HUES64 (cell line): Measurements from ENCODE around the gene SLC45A1.

Experiments
- H3K27ac ChIP-seq: 2 replicates; pipeline ENCODE4 v1.7.0; 2013; ENCODE audit warnings: low read depth, low read length, inconsistent platforms
- H3K27me3 ChIP-seq: 2 replicates; pipeline ENCODE4 v1.6.1; 2013; ENCODE audit warnings: mild to moderate bottlenecking, low read length; ENCODE audit not compliant: insufficient read depth
- H3K36me3 ChIP-seq: 2 replicates; pipeline ENCODE4 v1.6.1; 2013; ENCODE audit warnings: mild to moderate bottlenecking, low read length; ENCODE audit not compliant: insufficient read depth
- H3K4me1 ChIP-seq: 2 replicates; pipeline ENCODE4 v1.6.1; 2013; ENCODE audit warnings: mild to moderate bottlenecking, low read length, moderate library complexity; ENCODE audit not compliant: insufficient read depth
- H3K4me3 ChIP-seq: 2 replicates; pipeline ENCODE4 v1.5.1; 2013; ENCODE audit warnings: mild to moderate bottlenecking, low read length, moderate library complexity
- H3K9ac ChIP-seq: 2 replicates; pipeline ENCODE4 v1.6.1; 2013; ENCODE audit warnings: mild to moderate bottlenecking, low read depth, low read length
- H3K9me3 ChIP-seq: 2 replicates; pipeline ENCODE4 v1.6.1; 2013; ENCODE audit warnings: low read depth, low read length; ENCODE audit not compliant: insufficient read depth
- WGBS: fragments of 150-250, 120-280 bp; methylation state at CpG from one replicate; pipeline ENCODE4 v1.1.7; 2013; ENCODE audit warnings: missing lambda C conversion rate; 5-methylcytosine and 5-hydroxymethylcytosine counted together

Gene SLC45A1

DNA sequence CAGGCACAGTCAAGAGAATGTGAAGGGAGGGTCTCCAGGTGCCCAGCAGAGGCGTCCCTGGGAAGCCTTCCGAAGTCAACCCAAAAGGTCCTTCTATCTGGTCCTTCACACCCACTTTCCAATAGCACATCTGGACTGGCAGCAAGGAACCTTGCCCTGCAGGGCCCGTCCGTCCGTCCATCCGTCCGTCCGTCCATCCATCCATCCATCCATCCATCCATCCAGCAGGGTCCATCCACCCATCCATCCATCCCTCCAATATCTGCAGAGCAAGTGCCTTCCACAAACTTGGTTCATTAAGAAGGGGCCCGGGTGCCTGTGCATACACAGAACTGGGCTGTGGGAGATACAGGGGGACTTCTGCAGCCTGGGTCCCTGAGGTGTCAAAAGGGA, 31.6 kb downstream of the SLC45A1 start:
- H3K9ac ChIP-seq = no peak overlapping the region
- peaks cover 19% of the 10 kb centered on the region for H3K36me3 ChIP-seq
- H3K9me3 ChIP-seq = no peaks in the 10 kb centered on the region
- no peak overlapping the region for H3K27ac ChIP-seq
- H3K4me3 ChIP-seq = no peak overlapping the region
- 93% methylated on average over 9 of the region's 9 CpGs for WGBS
- peaks cover 7% of the 10 kb centered on the region; the same call in 1 of the 2 replicates for H3K4me1 ChIP-seq
- H3K27me3 ChIP-seq = no peaks in the 10 kb centered on the region

DNA sequence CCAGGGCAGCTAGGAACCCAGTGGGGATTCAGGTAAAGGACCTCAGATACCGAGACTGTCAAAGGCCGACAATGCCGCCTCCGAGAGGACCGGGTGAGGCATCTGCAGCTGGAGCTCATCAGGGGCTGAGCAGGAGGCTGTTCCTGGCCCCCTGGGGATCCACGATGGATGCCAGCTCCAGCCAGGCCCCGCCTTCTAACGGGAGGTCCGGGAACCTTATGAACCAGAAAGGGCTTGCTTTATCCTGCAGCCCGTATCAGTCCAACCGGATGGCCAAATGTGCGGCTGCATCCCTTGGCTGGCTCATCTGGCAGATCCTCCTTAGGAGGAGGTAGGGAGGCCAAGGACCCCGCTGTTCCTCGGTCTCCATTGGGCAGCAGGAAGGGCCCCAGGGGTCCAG, 32.0 kb downstream of the SLC45A1 start:
- H3K27me3 ChIP-seq = no peaks in the 10 kb centered on the region

DNA sequence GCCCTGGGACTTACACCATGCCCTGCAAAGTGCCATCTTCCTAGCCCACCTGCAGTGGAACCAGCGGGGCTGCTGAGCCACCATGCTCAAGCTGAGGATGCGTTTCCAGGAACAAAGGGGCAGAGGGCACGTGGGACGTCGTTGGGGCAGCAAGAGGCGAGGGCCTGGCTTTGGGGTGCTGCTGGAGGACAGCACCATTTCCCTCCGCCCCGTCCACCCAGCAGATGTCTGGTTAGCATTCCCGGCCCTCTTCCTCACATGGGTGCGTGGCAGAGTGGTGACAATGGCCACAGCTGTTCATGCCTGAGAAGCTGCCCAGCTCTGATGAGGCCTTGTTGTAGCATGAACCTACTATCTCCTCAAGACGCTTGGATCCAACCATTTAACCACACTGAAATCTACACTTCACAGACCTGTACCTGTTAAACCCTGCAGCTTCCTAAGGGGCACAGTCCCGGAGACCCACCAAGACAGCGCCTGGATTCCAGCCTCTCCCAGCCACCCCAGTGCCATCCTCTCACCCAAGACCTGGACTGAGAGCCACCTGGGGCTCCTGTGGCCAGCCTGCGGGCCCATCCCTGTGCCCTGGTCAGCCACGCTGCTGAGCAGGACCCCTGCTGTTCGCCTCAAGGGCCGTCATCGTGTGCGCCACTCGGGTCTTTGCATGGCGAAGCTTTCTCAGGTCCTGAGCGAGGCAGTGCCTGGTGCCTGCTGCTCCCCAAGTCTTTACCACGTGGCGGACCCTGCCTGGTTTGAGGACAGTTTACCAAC, 33.2 kb downstream of the SLC45A1 start:
- H3K9ac ChIP-seq = no peak overlapping the region; the same call in 1 of the 2 replicates
- H3K4me1 ChIP-seq = peaks cover 7% of the 10 kb centered on the region; the same call in 1 of the 2 replicates
- H3K27ac ChIP-seq = 0 out of 2 replicates have a peak overlapping the region, but pooled peaks have one; percentile 5
- no peaks in the 10 kb centered on the region for H3K27me3 ChIP-seq
- H3K36me3 ChIP-seq = peaks cover 35% of the 10 kb centered on the region
- no peaks in the 10 kb centered on the region for H3K9me3 ChIP-seq
- 93% methylated on average over 24 of the region's 24 CpGs for WGBS
- no peak overlapping the region for H3K4me3 ChIP-seq

More for the DNA sequence above, 32.0 kb downstream of the SLC45A1 start:
- Histone ChIP-seq H3K36me3 (peaks cover 24% of the 10 kb centered on the region), H3K4me3 (no peak overlapping the region), H3K9ac (no peak overlapping the region), H3K9me3 (no peaks in the 10 kb centered on the region), H3K27ac (no peak overlapping the region), H3K4me1 (peaks cover 7% of the 10 kb centered on the region; the same call in 1 of the 2 replicates)
- WGBS = 85% methylated on average over 14 of the region's 14 CpGs

DNA sequence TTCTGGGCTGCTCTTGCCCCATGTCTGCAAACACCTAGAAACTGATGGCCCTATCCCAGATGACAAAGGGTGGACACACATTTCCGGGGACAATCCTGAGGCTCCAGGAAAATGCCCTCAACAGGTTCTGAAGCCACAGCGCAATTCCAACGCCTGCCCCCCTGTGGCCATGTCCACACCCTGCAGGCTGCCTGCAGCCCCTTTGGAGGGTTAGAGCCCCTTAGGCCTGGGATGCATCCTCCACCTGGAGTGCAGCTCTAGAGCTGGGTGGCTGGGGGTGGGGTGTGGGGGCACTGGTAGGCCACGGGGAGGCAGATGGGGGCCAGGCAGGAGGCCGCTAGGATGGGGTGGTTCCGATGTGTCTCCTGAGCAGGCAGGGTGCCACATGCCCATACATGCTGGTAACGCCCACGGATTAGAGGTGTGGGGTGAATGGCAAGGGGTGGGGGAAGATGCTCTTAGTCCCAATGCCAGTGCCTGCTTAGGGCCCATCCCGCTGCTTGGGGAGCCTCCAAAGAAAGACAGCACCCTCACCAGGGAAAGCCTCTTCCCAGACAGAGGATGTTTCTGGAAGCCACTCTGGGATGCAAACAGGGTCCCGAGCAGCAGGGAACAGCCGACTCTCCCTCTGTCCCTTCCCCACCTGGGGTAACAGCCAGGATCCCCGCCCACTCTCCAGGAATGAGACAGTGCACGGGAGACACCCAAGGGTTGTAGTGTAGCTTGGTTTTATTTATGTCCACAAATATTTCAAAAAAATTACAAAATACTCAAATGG, 34.0 kb downstream of the SLC45A1 start:
- no peaks in the 10 kb centered on the region for H3K27me3 ChIP-seq
- peaks cover 7% of the 10 kb centered on the region; the same call in 1 of the 2 replicates for H3K4me1 ChIP-seq
- 0 out of 2 replicates have a peak overlapping the region, but pooled peaks have one; percentile 5 for H3K27ac ChIP-seq
- no peak overlapping the region for H3K4me3 ChIP-seq
- H3K36me3 ChIP-seq = peaks cover 43% of the 10 kb centered on the region
- H3K9me3 ChIP-seq = no peaks in the 10 kb centered on the region
- H3K9ac ChIP-seq = no peak overlapping the region
- WGBS = 76% methylated on average over 13 of the region's 13 CpGs

DNA sequence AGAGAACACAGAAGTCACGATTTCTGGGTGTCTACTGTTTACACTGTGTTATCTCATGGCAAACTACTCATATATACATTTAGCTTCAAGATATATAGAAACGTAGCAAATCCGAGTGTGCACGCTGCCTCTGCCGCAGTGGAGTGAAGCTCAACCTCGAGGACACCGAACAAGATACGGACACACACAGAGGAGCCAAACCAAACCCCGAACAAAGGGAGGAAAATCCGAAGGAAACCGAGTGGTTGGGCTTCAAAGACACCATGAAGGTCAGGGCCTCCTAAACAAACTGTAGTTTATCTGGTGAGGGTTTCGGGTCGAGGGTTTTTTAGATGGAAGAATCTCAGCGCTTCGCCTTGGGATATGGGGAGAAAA, 34.5 kb downstream of the SLC45A1 start:
- Histone ChIP-seq H3K9ac (no peak overlapping the region), H3K4me3 (no peak overlapping the region), H3K27ac (no peak overlapping the region), H3K4me1 (peaks cover 7% of the 10 kb centered on the region; the same call in 1 of the 2 replicates), H3K36me3 (peaks cover 49% of the 10 kb centered on the region), H3K9me3 (no peaks in the 10 kb centered on the region), H3K27me3 (no peaks in the 10 kb centered on the region)
- 93% methylated on average over 15 of the region's 15 CpGs for WGBS

DNA sequence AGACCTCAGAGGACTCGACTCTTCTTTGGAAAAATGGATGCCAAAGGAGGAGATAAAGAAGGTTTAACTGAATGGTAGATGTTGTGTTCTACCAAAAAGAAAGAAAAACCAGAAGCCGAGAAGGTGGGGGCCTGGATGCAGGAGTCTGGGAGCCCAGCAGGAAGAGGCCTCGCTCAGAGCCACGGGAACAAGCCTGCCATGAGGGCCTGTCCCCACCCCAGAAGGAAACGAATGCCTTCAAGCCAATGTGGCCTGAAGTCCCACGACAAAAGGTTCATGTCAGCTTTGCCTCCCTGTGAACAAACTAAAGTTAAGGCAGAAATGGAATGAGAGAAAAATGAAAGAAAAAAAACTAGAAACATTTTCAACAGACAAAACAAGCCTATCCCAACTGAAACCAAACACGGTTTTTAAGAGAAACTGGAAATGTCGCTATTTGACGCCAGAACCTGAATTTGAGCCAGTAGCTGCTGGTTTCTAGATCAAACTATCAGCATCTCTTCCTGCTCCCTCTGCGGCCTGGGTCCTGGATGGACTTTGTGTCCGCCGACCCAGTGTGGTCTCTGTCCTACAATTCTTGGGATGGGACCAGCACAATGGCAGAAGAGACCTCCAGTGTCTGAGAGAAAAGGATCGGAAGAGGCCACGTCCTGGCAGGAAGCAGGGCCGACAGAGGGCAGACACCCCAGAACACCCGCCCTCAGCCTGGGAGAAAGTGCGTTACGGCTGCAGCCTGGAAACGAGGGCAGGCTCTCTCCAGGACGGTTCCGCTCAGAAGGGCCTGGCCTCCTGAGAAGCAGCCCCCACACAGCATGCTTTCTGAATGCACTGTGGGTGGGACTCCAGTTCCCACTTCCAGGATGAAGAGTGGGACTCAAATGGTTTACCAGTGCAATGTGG, 35.2 kb downstream of the SLC45A1 start:
- WGBS = 92% methylated on average over 21 of the region's 21 CpGs
- H3K9me3 ChIP-seq = no peaks in the 10 kb centered on the region
- peaks cover 7% of the 10 kb centered on the region; the same call in 1 of the 2 replicates for H3K4me1 ChIP-seq
- no peak overlapping the region for H3K9ac ChIP-seq
- no peak overlapping the region for H3K4me3 ChIP-seq
- H3K27ac ChIP-seq = no peak overlapping the region
- peaks cover 56% of the 10 kb centered on the region for H3K36me3 ChIP-seq
- H3K27me3 ChIP-seq = no peaks in the 10 kb centered on the region

DNA sequence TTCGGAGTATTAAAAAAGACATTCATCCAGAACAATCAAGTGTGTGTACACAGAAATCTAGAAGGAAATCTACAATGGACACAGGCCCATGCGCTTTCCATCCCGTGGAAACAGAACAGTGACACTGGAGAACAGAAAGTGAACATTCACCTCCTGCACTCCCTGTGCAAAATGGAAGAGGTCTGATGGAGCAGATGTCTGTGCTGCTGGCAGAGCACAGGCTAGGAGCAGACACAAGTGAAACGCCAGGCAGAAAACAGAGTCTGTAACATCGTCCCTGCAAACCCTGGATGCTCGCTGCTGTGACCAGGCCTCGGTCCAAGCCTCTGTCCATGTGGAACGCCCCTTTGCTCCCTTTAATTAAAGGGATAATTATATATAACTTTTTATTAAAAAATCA, 36.1 kb downstream of the SLC45A1 start:
- Histone ChIP-seq H3K9me3 (no peaks in the 10 kb centered on the region), H3K36me3 (peaks cover 65% of the 10 kb centered on the region), H3K27me3 (no peaks in the 10 kb centered on the region), H3K4me3 (no peak overlapping the region), H3K27ac (no peak overlapping the region), H3K9ac (no peak overlapping the region), H3K4me1 (peaks cover 3% of the 10 kb centered on the region; the same call in 1 of the 2 replicates)
- WGBS = 91% methylated on average over 7 of the region's 8 CpGs

DNA sequence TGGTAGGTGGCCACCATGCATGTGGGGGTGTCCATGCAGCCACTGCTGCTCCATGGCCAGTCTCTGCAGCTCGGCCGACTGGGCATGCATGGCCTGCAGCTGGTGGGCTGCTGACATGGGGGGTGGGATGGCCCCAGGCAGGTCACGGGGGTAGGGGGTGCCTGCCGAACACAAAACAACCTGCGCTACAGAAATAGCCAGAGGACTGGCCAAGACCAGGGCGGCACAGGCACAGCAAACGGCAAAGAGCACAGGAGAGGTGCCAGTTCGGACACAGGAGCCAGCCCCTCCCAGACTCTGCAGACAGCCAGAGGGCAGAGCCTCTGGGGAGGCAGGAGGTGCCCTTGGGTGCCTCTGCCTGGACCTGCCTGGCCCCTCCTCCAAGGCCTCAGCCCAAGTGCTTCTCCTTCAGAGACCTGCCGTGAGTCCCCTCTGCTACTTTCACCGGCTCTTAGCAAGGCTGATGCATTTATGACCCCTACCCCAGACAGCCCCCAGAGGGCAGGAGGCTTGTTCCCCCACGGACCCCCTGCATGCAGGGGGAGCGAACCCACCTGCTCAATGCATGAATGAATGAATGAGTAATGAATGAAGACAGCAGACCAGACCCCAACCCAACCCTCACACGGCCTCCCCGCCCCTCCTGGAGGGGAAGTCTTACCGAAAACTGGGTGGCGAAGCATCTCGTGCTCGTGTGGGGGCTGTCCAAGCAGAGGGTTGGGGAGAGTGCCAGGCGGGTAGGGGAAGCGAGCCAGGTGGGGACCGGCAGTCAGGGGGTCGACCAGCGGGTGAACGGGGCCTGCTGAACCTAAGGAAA, 37.7 kb downstream of the SLC45A1 start:
- H3K36me3 ChIP-seq = peaks cover 72% of the 10 kb centered on the region

DNA sequence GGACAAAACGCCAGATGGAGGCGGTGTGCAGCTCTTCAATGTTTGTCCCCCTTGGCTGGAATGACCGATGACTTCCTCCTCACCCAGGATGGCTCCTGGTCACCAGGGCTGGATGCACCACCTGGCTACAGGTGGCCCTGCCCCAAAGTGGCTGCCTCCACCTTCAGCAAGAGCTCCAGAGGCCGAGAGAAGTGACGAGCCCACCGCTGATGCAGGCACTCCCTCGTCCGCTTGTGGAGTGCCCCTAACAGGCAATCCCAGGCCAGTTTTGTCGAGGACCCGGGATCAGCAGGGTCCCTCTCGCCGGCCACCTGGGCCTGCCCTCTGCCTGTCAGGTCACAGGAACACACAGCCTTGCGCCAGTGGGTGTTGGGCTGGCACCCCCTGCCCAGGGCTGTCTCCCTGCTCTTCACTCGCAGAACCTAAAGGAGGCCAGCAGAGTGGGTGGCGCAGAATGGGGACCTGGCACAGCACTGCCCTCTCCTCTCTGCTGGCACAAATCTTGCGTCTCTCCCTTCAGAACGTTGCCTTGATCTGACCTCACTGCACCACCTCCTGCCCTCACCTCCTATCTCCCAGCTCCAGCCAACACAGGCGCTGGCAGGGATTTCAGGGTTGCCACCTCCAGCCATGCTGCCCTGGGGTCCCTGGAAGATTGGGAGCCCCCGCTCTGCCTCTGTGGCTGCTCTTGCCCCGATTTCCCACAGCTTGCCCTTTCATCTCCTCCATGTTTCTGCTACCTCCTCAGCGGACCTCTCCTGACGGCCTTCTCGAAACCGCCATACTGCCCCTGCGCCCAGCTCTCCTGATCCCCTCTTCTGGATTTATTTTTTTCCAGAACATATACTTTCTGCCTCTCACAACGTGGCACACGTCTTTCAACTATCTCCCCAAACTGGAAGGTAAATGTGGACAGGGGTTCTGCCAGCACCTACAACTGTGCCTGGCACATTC, 38.6 kb downstream of the SLC45A1 start:
- WGBS = 95% methylated on average over 27 of the region's 27 CpGs
- H3K9ac ChIP-seq = no peak overlapping the region
- H3K36me3 ChIP-seq = peaks cover 77% of the 10 kb centered on the region

More for the DNA sequence above, 37.7 kb downstream of the SLC45A1 start:
- Histone ChIP-seq H3K9me3 (no peaks in the 10 kb centered on the region), H3K27ac (no peak overlapping the region), H3K4me1 (peaks cover 3% of the 10 kb centered on the region; the same call in 1 of the 2 replicates), H3K9ac (no peak overlapping the region), H3K4me3 (no peak overlapping the region), H3K27me3 (no peaks in the 10 kb centered on the region)
- WGBS = 93% methylated on average over 23 of the region's 24 CpGs

More for the DNA sequence above, 38.6 kb downstream of the SLC45A1 start:
- H3K27me3 ChIP-seq = no peaks in the 10 kb centered on the region
- no peaks in the 10 kb centered on the region; the same call in 1 of the 2 replicates for H3K4me1 ChIP-seq
- no peak overlapping the region for H3K4me3 ChIP-seq
- no peak overlapping the region for H3K27ac ChIP-seq
- no peaks in the 10 kb centered on the region for H3K9me3 ChIP-seq
